Prostate gland (tissue), 2 donors: ENCODE results near the gene NCF4. TPM values are rescaled to one million over a fixed set of nuclear protein-coding genes. Genes with fewer than 3 reads are reported as not detected.

ENCODE experiments used
- DNase-seq: peaks from one replicate; pipeline ENCODE4 v3.0.0-alpha.2; 2019; ENCODE audit warnings: low spot score
- H3K27ac ChIP-seq, 2 donors: fragments of 200-600 bp; sonication (generic); 2 replicates each; pipeline ENCODE4 v1.5.1; 2017 to 2019
- H3K27me3 ChIP-seq: fragments of 200-600 bp; sonication (generic); replicated peaks from 2 replicates; pipeline ENCODE4 v1.5.1; 2019; ENCODE audit not compliant: insufficient read depth
- H3K36me3 ChIP-seq, 2 donors: fragments of 200-600 bp; sonication (generic); 1 replicate in 1 of 2; 2 replicates in 1 of 2; pipeline versions ENCODE4 v1.5.1 to v1.8.1; 2017 to 2019
- H3K4me1 ChIP-seq: fragments of 200-600 bp; sonication (generic); replicated peaks from 2 replicates; pipeline ENCODE4 v1.5.1; 2019
- H3K4me3 ChIP-seq, 2 donors: fragments of 200-600 bp; sonication (generic); 2 replicates each; pipeline ENCODE4 v1.5.1; 2017 to 2019
- H3K9me3 ChIP-seq: fragments of 200-600 bp; sonication (generic); 2 replicates; pipeline ENCODE4 v1.5.1; 2017
- CTCF ChIP-seq, 4 experiments: fragments of 200-600 bp in 2 of 4; fragments of 450-650 bp in 2 of 4; sonication (generic) in 2 of 4; IDR thresholded peaks; 1 replicate in 3 of 4; 2 replicates in 1 of 4; pipeline ENCODE4 v1.5.1; 2016 to 2019; ENCODE audit warnings: antibody characterized with exemption in 4 of 4, mild to moderate bottlenecking in 2 of 4, moderate library complexity in 2 of 4
- POLR2A ChIP-seq: fragments of 450-650 bp; IDR thresholded peaks from one replicate; pipeline ENCODE4 v1.6.1; 2016; ENCODE audit warnings: antibody characterized with exemption, mild to moderate bottlenecking
- POLR2AphosphoS5 ChIP-seq: sonication (generic); formaldehyde crosslinking; IDR thresholded peaks from one replicate; pipeline ENCODE4 v1.6.1; 2017; ENCODE audit warnings: antibody characterized with exemption
- WGBS: methylation state at CpG from one replicate; pipeline ENCODE4 v1.1.5; 2018; 5-methylcytosine and 5-hydroxymethylcytosine counted together
- intact Hi-C: fragments of 100-400 bp; cut with DNase I; formaldehyde crosslinking; loops from one replicate; pipeline ENCODE4 v1.14.2; 2022
- total RNA-seq, 2 donors: library from RNA; depleted of rRNA; stranded (reverse); fragments of >200 nt; gene quantifications; one replicate each; pipeline ENCODE4 v1.1.0, GENCODE V29; 2016

Gene NCF4
- total RNA-seq, 2 donors from 2014 or later: 0.91 to 3.5 TPM

GRCh38 chr22:36858156-36858555, 2.6 kb upstream of the NCF4 start:
- DNase-seq: no peak
- no peak for TF ChIP-seq CTCF (IDR thresholded peaks at IDR 0.05)
- TF ChIP-seq POLR2A: no peak
- TF ChIP-seq POLR2AphosphoS5: no peak
- 33% methylated on average over 9 of the region's 9 CpGs for WGBS
- Histone ChIP-seq H3K36me3 (no peaks in the 10 kb centered on the region), H3K27ac (no peak overlapping the region), H3K4me3 (no peak overlapping the region), H3K4me1 (no peaks in the 10 kb centered on the region), H3K9me3 (no peaks in the 10 kb centered on the region), H3K27me3 (no peaks in the 10 kb centered on the region)
- intact Hi-C loops: loop anchor here (5.0 kb wide), 2 partner anchors 119 to 311 kb away; no protein-coding TSS in a partner anchor

- no peak overlapping the region for H3K4me3 ChIP-seq
- no peak overlapping the region for H3K27ac ChIP-seq
- H3K36me3 ChIP-seq: no peaks in the 10 kb centered on the region
- H3K27me3 ChIP-seq: no peaks in the 10 kb centered on the region
- H3K9me3 ChIP-seq: no peaks in the 10 kb centered on the region
- TF ChIP-seq POLR2AphosphoS5: no peak
- TF ChIP-seq CTCF (IDR thresholded peaks at IDR 0.05): no peak
- TF ChIP-seq POLR2A: no peak
- WGBS: 92% methylated on average over 2 of the region's 2 CpGs
- no peak for DNase-seq
- intact Hi-C loops: loop anchor here (5.0 kb wide), 2 partner anchors 118 to 312 kb away; no protein-coding TSS in a partner anchor
- no peaks in the 10 kb centered on the region for H3K4me1 ChIP-seq
These were observed 1.8 kb upstream of the NCF4 start for GRCh38 chr22:36858966-36859365.

- Histone ChIP-seq H3K27me3 (no peaks in the 10 kb centered on the region), H3K4me1 (no peaks in the 10 kb centered on the region), H3K36me3 (no peaks in the 10 kb centered on the region), H3K4me3 (no peak overlapping the region), H3K27ac (peak overlapping the region; percentile 8 to 14), H3K9me3 (no peaks in the 10 kb centered on the region)
- TF ChIP-seq CTCF (IDR thresholded peaks at IDR 0.05) (peak in 2 of 4 experiments; percentile 28 to 47), POLR2A (no peak), POLR2AphosphoS5 (peak; percentile 87)
- DNase-seq: peak; percentile 63
- WGBS: 39% methylated on average over 6 of the region's 6 CpGs
- intact Hi-C loops: no loop called here
These were observed 789 bp upstream of the NCF4 start for GRCh38 chr22:36860017-36860416.

- Histone ChIP-seq H3K4me1 (no peaks in the 10 kb centered on the region), H3K9me3 (no peaks in the 10 kb centered on the region), H3K27ac (peak overlapping the region; percentile 8 to 14), H3K27me3 (no peaks in the 10 kb centered on the region), H3K4me3 (no peak overlapping the region), H3K36me3 (no peaks in the 10 kb centered on the region)
- 91% methylated on average over 2 of the region's 2 CpGs for WGBS
- DNase-seq: no peak
- TF ChIP-seq CTCF (IDR thresholded peaks at IDR 0.05) (no peak), POLR2A (no peak), POLR2AphosphoS5 (no peak)
- intact Hi-C loops: no loop called here
These were observed 377 bp upstream of the NCF4 start for GRCh38 chr22:36860438-36860820.

- H3K27ac ChIP-seq: no peak overlapping the region
- TF ChIP-seq POLR2A (no peak), CTCF (IDR thresholded peaks at IDR 0.05) (no peak), POLR2AphosphoS5 (no peak)
- H3K36me3 ChIP-seq: no peaks in the 10 kb centered on the region
- WGBS: 89% methylated on average over 26 of the region's 26 CpGs
- intact Hi-C loops: no loop called here
- peaks cover 8% of the 10 kb centered on the region for H3K27me3 ChIP-seq
- no peaks in the 10 kb centered on the region for H3K4me1 ChIP-seq
- no peak overlapping the region for H3K4me3 ChIP-seq
- H3K9me3 ChIP-seq: no peaks in the 10 kb centered on the region
- no peak for DNase-seq
These were observed 1.7 kb downstream of the NCF4 start for GRCh38 chr22:36862251-36863242.
